H1 (cell line): ENCODE measurements around the gene FBLN2. TPM values are rescaled to one million over a fixed set of nuclear protein-coding genes. Genes with fewer than 3 reads are reported as not detected.

ENCODE experiments used
- CTCF ChIA-PET: fragments of 300-600 bp; sonication (Branson Sonifier 250); formaldehyde crosslinking; loops from one replicate; lab custom pipeline; 2021; ENCODE audit not compliant: partially characterized antibody; lab: Charles Lee
- POLR2A ChIA-PET: fragments of 300-600 bp; sonication (Branson Sonifier 250); formaldehyde crosslinking; loops from one replicate; lab custom pipeline; 2021; ENCODE audit warnings: inconsistent platforms; ENCODE audit not compliant: partially characterized antibody; lab: Charles Lee
- DNase-seq, 2 experiments: peaks; one replicate each; pipeline versions ENCODE4 v3.0.0 to v3.0.0-alpha.2; 2010 to 2022; ENCODE audit warnings: low spot score in 2 of 2, low read depth in 1 of 2, mixed read lengths in 1 of 2
- FAIRE-seq: peaks from 2 replicates; lab custom pipeline; 2011; peaks lifted over from hg19 to GRCh38; lab: Jason Lieb, UNC
- H2AFZ ChIP-seq: 2 replicates; pipeline ENCODE4 v1.8.1; 2012; ENCODE audit warnings: low read length, inconsistent platforms
- H2AK5ac ChIP-seq: 2 replicates; pipeline ENCODE4 v1.6.1; 2013; ENCODE audit warnings: low read depth, low read length
- H2BK120ac ChIP-seq: replicated peaks from 2 replicates; pipeline ENCODE3; 2013; ENCODE audit warnings: low read depth, low read length, inconsistent platforms
- H2BK12ac ChIP-seq: 2 replicates; pipeline ENCODE4 v1.6.1; 2013; ENCODE audit warnings: low read depth, low read length
- H2BK15ac ChIP-seq: 2 replicates; pipeline ENCODE4 v1.6.1; 2013; ENCODE audit warnings: low read length
- H2BK20ac ChIP-seq: 2 replicates; pipeline ENCODE4 v1.6.1; 2013; ENCODE audit warnings: low read length
- H2BK5ac ChIP-seq: 2 replicates; pipeline ENCODE4 v1.6.1; 2013; ENCODE audit warnings: low read depth, low read length
- H3K14ac ChIP-seq: 2 replicates; pipeline ENCODE4 v1.6.1; 2013; ENCODE audit warnings: inconsistent platforms; ENCODE audit not compliant: insufficient read length
- H3K18ac ChIP-seq: 2 replicates; pipeline ENCODE4 v1.6.1; 2013; ENCODE audit warnings: low read length; ENCODE audit errors: extremely low read depth
- H3K23ac ChIP-seq: 2 replicates; pipeline ENCODE4 v1.6.1; 2013; ENCODE audit warnings: inconsistent platforms; ENCODE audit not compliant: insufficient read length
- H3K23me2 ChIP-seq: 2 replicates; pipeline ENCODE4 v1.6.1; 2013; ENCODE audit warnings: low read depth, low read length
- H3K27ac ChIP-seq: 2 replicates; pipeline ENCODE4 v1.6.1; 2011; ENCODE audit warnings: low read depth, low read length, inconsistent platforms
- H3K27me3 ChIP-seq, 4 experiments: replicated peaks in 1 of 4; 1 replicate in 1 of 4; 2 replicates in 3 of 4; pipeline versions ENCODE4 v1.6.1 to v1.8.1; 2011 to 2013; ENCODE audit warnings: low read length in 3 of 4, mild to moderate bottlenecking in 3 of 4, inconsistent platforms in 2 of 4, mixed read lengths in 2 of 4, moderate library complexity in 1 of 4; ENCODE audit not compliant: control insufficient read depth in 3 of 4, insufficient read depth in 3 of 4; ENCODE audit errors: extremely low read depth in 1 of 4
- H3K36me3 ChIP-seq, 4 experiments: 2 replicates each; pipeline versions ENCODE4 v1.6.1 to v1.8.1; 2011 to 2013; ENCODE audit warnings: mild to moderate bottlenecking in 4 of 4, low read length in 3 of 4, moderate library complexity in 2 of 4, control low read depth in 1 of 4, inconsistent platforms in 1 of 4; ENCODE audit not compliant: insufficient read depth in 4 of 4, control insufficient read depth in 2 of 4
- H3K4ac ChIP-seq: replicated peaks from 2 replicates; pipeline ENCODE3; 2013; ENCODE audit warnings: low read length, low read depth, mixed read lengths, inconsistent platforms; ENCODE audit not compliant: insufficient read length
- H3K4me1 ChIP-seq, 4 experiments: replicated peaks in 1 of 4; 1 replicate in 1 of 4; 2 replicates in 3 of 4; pipeline versions ENCODE4 v1.6.1 to v1.8.1; 2011 to 2013; ENCODE audit warnings: low read length in 3 of 4, inconsistent platforms in 2 of 4, mixed read lengths in 1 of 4; ENCODE audit not compliant: insufficient read depth in 4 of 4, control insufficient read depth in 3 of 4
- H3K4me2 ChIP-seq, 2 experiments: 2 replicates each; pipeline versions ENCODE4 v1.6.1 to v1.8.1; 2011 to 2013; ENCODE audit warnings: low read depth in 2 of 2, low read length in 2 of 2, control low read depth in 1 of 2, inconsistent platforms in 1 of 2, mild to moderate bottlenecking in 1 of 2; ENCODE audit not compliant: insufficient read depth in 1 of 2
- H3K4me3 ChIP-seq, 4 experiments: fragments of 200-600, 300-600 bp in 1 of 4; sonication (generic), shearing (Covaris generic), sonication (Bioruptor Twin) in 1 of 4; 2 replicates each; pipeline versions ENCODE4 v1.5.1 to v1.8.1; 2011 to 2016; ENCODE audit warnings: low read length in 4 of 4, low read depth in 3 of 4, control low read depth in 2 of 4, inconsistent platforms in 2 of 4, mild to moderate bottlenecking in 2 of 4, mixed read lengths in 1 of 4, moderate library complexity in 1 of 4; ENCODE audit not compliant: insufficient read depth in 2 of 4; ENCODE audit errors: extremely low read depth in 1 of 4
- H3K56ac ChIP-seq: replicated peaks from 2 replicates; pipeline ENCODE3; 2013; ENCODE audit warnings: low read depth, mild to moderate bottlenecking, mixed read lengths, low read length, inconsistent platforms; ENCODE audit not compliant: insufficient read length
- H3K79me1 ChIP-seq: 2 replicates; pipeline ENCODE4 v1.6.1; 2013; ENCODE audit warnings: low read depth, low read length, control low read depth
- H3K79me2 ChIP-seq, 2 experiments: 2 replicates each; pipeline versions ENCODE4 v1.6.1 to v1.8.1; 2012 to 2013; ENCODE audit warnings: low read length in 2 of 2, mild to moderate bottlenecking in 2 of 2, inconsistent platforms in 1 of 2; ENCODE audit not compliant: insufficient read depth in 2 of 2, control insufficient read depth in 1 of 2
- H3K9ac ChIP-seq, 4 experiments: replicated peaks in 1 of 4; 1 replicate in 1 of 4; 2 replicates in 3 of 4; pipeline versions ENCODE4 v1.6.1 to v1.8.1; 2011 to 2013; ENCODE audit warnings: low read depth in 3 of 4, low read length in 3 of 4, control low read depth in 2 of 4, mild to moderate bottlenecking in 2 of 4, moderate library complexity in 2 of 4, inconsistent platforms in 1 of 4; ENCODE audit errors: extremely low read depth in 1 of 4
- H3K9me3 ChIP-seq, 2 experiments: 2 replicates each; pipeline versions ENCODE4 v1.6.1 to v1.8.1; 2012 to 2013; ENCODE audit warnings: mild to moderate bottlenecking in 2 of 2, moderate library complexity in 2 of 2, control low read depth in 1 of 2, inconsistent platforms in 1 of 2, low read depth in 1 of 2, low read length in 1 of 2, mixed read lengths in 1 of 2; ENCODE audit not compliant: insufficient read depth in 2 of 2
- H4K20me1 ChIP-seq, 2 experiments: replicated peaks in 1 of 2; 2 replicates each; pipeline versions ENCODE3 to v1.8.1; 2011 to 2013; ENCODE audit warnings: inconsistent platforms in 2 of 2, low read length in 2 of 2, mild to moderate bottlenecking in 1 of 2; ENCODE audit not compliant: insufficient read depth in 2 of 2, control insufficient read depth in 1 of 2
- H4K5ac ChIP-seq: 2 replicates; pipeline ENCODE4 v1.6.1; 2013; ENCODE audit warnings: low read length, low read depth, mixed read lengths, inconsistent platforms; ENCODE audit not compliant: insufficient read length
- H4K8ac ChIP-seq: 2 replicates; pipeline ENCODE4 v1.8.0; 2013; ENCODE audit warnings: mild to moderate bottlenecking, moderate library complexity, low read length, inconsistent platforms; ENCODE audit not compliant: insufficient read depth; ENCODE audit errors: extremely low read depth
- H4K91ac ChIP-seq: replicated peaks from 2 replicates; pipeline ENCODE3; 2013; ENCODE audit warnings: low read length, mixed read lengths, inconsistent platforms; ENCODE audit not compliant: insufficient read length
- CREB1 ChIP-seq: IDR thresholded peaks from 2 replicates; pipeline ENCODE4 v1.6.1; 2012; ENCODE audit warnings: inconsistent platforms
- CTBP2 ChIP-seq: IDR thresholded peaks from 2 replicates; pipeline ENCODE4 v1.7.0; 2011; ENCODE audit warnings: borderline replicate concordance, mild to moderate bottlenecking, moderate library complexity, mixed read lengths, low read length; ENCODE audit not compliant: insufficient read depth, insufficient read length
- GTF2F1 ChIP-seq: IDR thresholded peaks from 2 replicates; pipeline ENCODE4 v1.6.1; 2012; ENCODE audit warnings: low read depth, low read length, improper control_type of control experiment, borderline replicate concordance
- POLR2AphosphoS5 ChIP-seq: IDR thresholded peaks from 2 replicates; pipeline ENCODE4 v1.6.1; 2011; ENCODE audit warnings: low read depth, low read length
- RAD21 ChIP-seq, 2 experiments: IDR thresholded peaks in 1 of 2; conservative IDR thresholded peaks in 1 of 2; 2 replicates each; pipeline ENCODE4 v1.6.1; 2011; ENCODE audit warnings: low read depth in 2 of 2, low read length in 2 of 2, improper control_type of control experiment in 1 of 2, inconsistent platforms in 1 of 2, mild to moderate bottlenecking in 1 of 2, moderate library complexity in 1 of 2
- SIRT6 ChIP-seq: IDR thresholded peaks from one replicate; pipeline ENCODE4 v1.7.1; 2012; ENCODE audit warnings: low read length, inconsistent platforms
- SIX5 ChIP-seq: IDR thresholded peaks from 2 replicates; pipeline ENCODE4 v1.6.1; 2011; ENCODE audit warnings: mild to moderate bottlenecking, low read depth, low read length
- TBP ChIP-seq: IDR thresholded peaks from 2 replicates; pipeline ENCODE4 v1.6.1; 2011; ENCODE audit warnings: low read depth, low read length, improper control_type of control experiment
- TCF12 ChIP-seq: IDR thresholded peaks from 2 replicates; pipeline ENCODE4 v1.6.1; 2011; ENCODE audit warnings: low read depth, mild to moderate bottlenecking, low read length
- YY1 ChIP-seq: IDR thresholded peaks from 2 replicates; pipeline ENCODE4 v1.6.1; 2011; ENCODE audit warnings: low read depth, mild to moderate bottlenecking, low read length
- WGBS, 2 experiments: shearing (Covaris generic) in 1 of 2; methylation state at CpG; one replicate each; pipeline versions ENCODE4 v1.1.6 to v1.1.7; 2013 to 2015; ENCODE audit warnings: low lambda C conversion rate in 2 of 2, mixed read lengths in 2 of 2, inconsistent platforms in 1 of 2, low coverage in 1 of 2, missing lambda C conversion rate in 1 of 2; ENCODE audit not compliant: insufficient replicate concordance in 2 of 2, insufficient coverage in 1 of 2, insufficient read length in 1 of 2; ENCODE audit errors: extremely low coverage in 1 of 2, missing lambda C conversion rate in 1 of 2; 5-methylcytosine and 5-hydroxymethylcytosine counted together
- polyA plus RNA-seq, 7 experiments: library from polyadenylated mRNA; depleted of rRNA in 3 of 7; stranded (reverse) in 5 of 7; unstranded in 2 of 7; fragments of >200 nt in 5 of 7; fragments of 200-250 nt in 2 of 7; gene quantifications; 1 replicate in 5 of 7; 2 replicates in 1 of 7; 4 replicates in 1 of 7; pipeline versions ENCODE4 v1.2.1 to v1.2.3, GENCODE V29; 2011 to 2013; ENCODE audit warnings: missing spikeins in 2 of 7, mixed read lengths in 2 of 7
- total RNA-seq: library from RNA; stranded (reverse); fragmentation: NEBNext Ultra II Directional; extraction: Animal tissue kit (Norgen Biotek cat#: 25700); gene quantifications from 2 replicates; pipeline ENCODE4 v1.2.1, GENCODE V29; 2021
- TF ChIP-seq, protein P1 (sequence below): IDR thresholded peaks from 2 replicates; pipeline ENCODE4 v1.6.1; 2012; ENCODE audit warnings: low read length, inconsistent platforms
- TF ChIP-seq, protein P2 (sequence below): IDR thresholded peaks from 2 replicates; pipeline ENCODE4 v1.6.1; 2011; ENCODE audit warnings: low read length, improper control_type of control experiment

The FBLN2 gene
- total and polyA plus RNA-seq, 2 of the 8 experiments (the other 6 are each of a cell fraction or from before 2014, with no cell fraction given) = 17.4 to 24.2 TPM

DNA sequence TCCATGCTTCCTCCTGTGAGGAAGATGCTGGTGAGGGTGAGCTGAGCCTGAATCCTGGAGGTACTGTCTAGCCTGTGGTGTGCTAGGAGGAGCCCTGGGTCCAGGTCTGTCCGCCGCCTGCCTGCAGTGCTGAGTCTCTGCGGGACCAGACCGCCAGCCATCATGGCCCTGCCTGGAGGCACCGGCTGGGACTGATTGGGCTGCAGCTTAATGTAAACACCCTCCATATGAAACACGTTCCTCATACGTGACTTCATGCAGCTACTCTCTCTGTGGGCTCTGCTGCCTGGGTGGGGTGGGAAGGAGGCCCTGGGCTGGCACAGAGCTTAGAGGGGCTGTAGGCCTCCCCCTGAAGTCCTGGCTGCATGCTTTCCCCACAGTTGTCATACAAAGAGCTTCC lies 67.4 kb downstream of the FBLN2 start:
- H3K36me3 ChIP-seq = no peaks in the 10 kb centered on the region
- no peak overlapping the region for H4K8ac ChIP-seq
- H2BK12ac ChIP-seq = no peak overlapping the region
- no peak overlapping the region for H3K9ac ChIP-seq
- no peak overlapping the region for H3K4me2 ChIP-seq
- no peak overlapping the region for H2BK20ac ChIP-seq
- no peak overlapping the region for H2BK5ac ChIP-seq
- no peak overlapping the region for H3K18ac ChIP-seq
- no peak overlapping the region for H2BK15ac ChIP-seq
- no peak overlapping the region for H2BK120ac ChIP-seq
- H2AFZ ChIP-seq = no peak overlapping the region
- no peaks in the 10 kb centered on the region; a peak in 2 of 4 replicates for H3K9me3 ChIP-seq
- DNase-seq (no peak), FAIRE-seq (no peak)
- H4K5ac ChIP-seq = no peak overlapping the region
- H3K14ac ChIP-seq = no peak overlapping the region
- peaks cover 0 to 9% of the 10 kb centered on the region in 2 experiments for H4K20me1 ChIP-seq
- no peaks in the 10 kb centered on the region for H3K79me1 ChIP-seq
- H3K23me2 ChIP-seq = peaks cover 17% of the 10 kb centered on the region; the same call in 1 of the 2 replicates
- no peak overlapping the region for H3K4me3 ChIP-seq
- no peak overlapping the region for H3K23ac ChIP-seq
- ChIA-PET CTCF (interaction anchor here (0.7 to 1.3 kb wide), 4 partner anchors 16 to 610 kb away, joined by 3 to 6 read pairs (median 4); no protein-coding TSS in a partner anchor), POLR2A (interaction anchor here (0.9 kb wide), 1 partner anchor 553 kb away, joined by 3 read pairs; no protein-coding TSS in a partner anchor)
- no peak overlapping the region for H2AK5ac ChIP-seq
- H3K27me3 ChIP-seq = no peaks in the 10 kb centered on the region
- H3K4me1 ChIP-seq = peaks cover 0 to 4% (median 3%) of the 10 kb centered on the region in 4 experiments; a peak in 3 of 7 replicates
- no peak overlapping the region for H3K56ac ChIP-seq
- 93% methylated on average over 7 of the region's 7 CpGs; no CpG with 5 or more reads in 1 of the 2 experiments for WGBS, 2 experiments
- H3K79me2 ChIP-seq = no peaks in the 10 kb centered on the region
- H4K91ac ChIP-seq = no peak overlapping the region
- H3K4ac ChIP-seq = no peak overlapping the region
- no peak overlapping the region for H3K27ac ChIP-seq
- no peak for TF ChIP-seq TCF12
- TF ChIP-seq, protein P1, sequence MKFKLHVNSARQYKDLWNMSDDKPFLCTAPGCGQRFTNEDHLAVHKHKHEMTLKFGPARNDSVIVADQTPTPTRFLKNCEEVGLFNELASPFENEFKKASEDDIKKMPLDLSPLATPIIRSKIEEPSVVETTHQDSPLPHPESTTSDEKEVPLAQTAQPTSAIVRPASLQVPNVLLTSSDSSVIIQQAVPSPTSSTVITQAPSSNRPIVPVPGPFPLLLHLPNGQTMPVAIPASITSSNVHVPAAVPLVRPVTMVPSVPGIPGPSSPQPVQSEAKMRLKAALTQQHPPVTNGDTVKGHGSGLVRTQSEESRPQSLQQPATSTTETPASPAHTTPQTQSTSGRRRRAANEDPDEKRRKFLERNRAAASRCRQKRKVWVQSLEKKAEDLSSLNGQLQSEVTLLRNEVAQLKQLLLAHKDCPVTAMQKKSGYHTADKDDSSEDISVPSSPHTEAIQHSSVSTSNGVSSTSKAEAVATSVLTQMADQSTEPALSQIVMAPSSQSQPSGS = no peak
- TF ChIP-seq YY1 = no peak
- no peak for TF ChIP-seq RAD21 (IDR thresholded peaks at IDR 0.05 in 1 of 2, conservative IDR thresholded peaks at IDR 0.05 in 1 of 2; ENCODE audit: low read depth in 2 of 2, low read length in 2 of 2)
- TF ChIP-seq GTF2F1 = no peak
- TF ChIP-seq SIX5 = no peak
- TF ChIP-seq POLR2AphosphoS5 = no peak
- TF ChIP-seq, protein P2, sequence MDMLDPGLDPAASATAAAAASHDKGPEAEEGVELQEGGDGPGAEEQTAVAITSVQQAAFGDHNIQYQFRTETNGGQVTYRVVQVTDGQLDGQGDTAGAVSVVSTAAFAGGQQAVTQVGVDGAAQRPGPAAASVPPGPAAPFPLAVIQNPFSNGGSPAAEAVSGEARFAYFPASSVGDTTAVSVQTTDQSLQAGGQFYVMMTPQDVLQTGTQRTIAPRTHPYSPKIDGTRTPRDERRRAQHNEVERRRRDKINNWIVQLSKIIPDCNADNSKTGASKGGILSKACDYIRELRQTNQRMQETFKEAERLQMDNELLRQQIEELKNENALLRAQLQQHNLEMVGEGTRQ = no peak
- TF ChIP-seq TBP = no peak
- TF ChIP-seq CREB1 = no peak
- TF ChIP-seq SIRT6 = no peak
- no peak for TF ChIP-seq CTBP2
